SJSA1 (cell line): ENCODE data around the gene PPTC7. TPM values are rescaled to one million over a fixed set of nuclear protein-coding genes. Genes with fewer than 3 reads are reported as not detected.
A peak's percentile ranks its signal among the peaks of the same experiment; 100 is the strongest.
"Not testable (repeated sequence)": the region's sequence is repeated elsewhere in the genome, so short reads cannot be mapped to it uniquely, and the experiment has no call there.

ENCODE experiments used
- DNase-seq, 2 experiments: peaks; one replicate each; pipeline ENCODE4 v3.0.0-alpha.2; 2015 to 2020; ENCODE audit warnings: low spot score in 2 of 2, low read depth in 1 of 2
- H3K27ac ChIP-seq: fragments of 250-450 bp; sonication (Bioruptor Pico); 2 replicates; pipeline ENCODE4 v1.5.1; 2020; ENCODE audit warnings: mild to moderate bottlenecking, moderate library complexity
- H3K27me3 ChIP-seq: fragments of 250-450 bp; sonication (Bioruptor Pico); replicated peaks from 2 replicates; pipeline ENCODE4 v1.5.1; 2020; ENCODE audit warnings: mild to moderate bottlenecking, moderate library complexity
- H3K36me3 ChIP-seq: fragments of 250-450 bp; sonication (Bioruptor Pico); 2 replicates; pipeline ENCODE4 v1.5.1; 2020; ENCODE audit warnings: mild to moderate bottlenecking
- H3K4me1 ChIP-seq: fragments of 250-450 bp; sonication (Bioruptor Pico); replicated peaks from 2 replicates; pipeline ENCODE4 v1.6.1; 2021; ENCODE audit warnings: mild to moderate bottlenecking
- H3K4me3 ChIP-seq: fragments of 250-450 bp; sonication (Bioruptor Pico); 2 replicates; pipeline ENCODE4 v1.5.1; 2020; ENCODE audit warnings: mild to moderate bottlenecking
- H3K9me3 ChIP-seq: fragments of 250-450 bp; sonication (Bioruptor Pico); replicated peaks from 2 replicates; pipeline ENCODE4 v1.5.1; 2020; ENCODE audit warnings: mild to moderate bottlenecking
- total RNA-seq: library from RNA; depleted of rRNA; stranded (reverse); fragments of >200 nt; shearing (Covaris generic); gene quantifications from 2 replicates; pipeline ENCODE4 v1.2.3, GENCODE V29; 2014

PPTC7 gene
- total RNA-seq, 1 experiment from 2014 or later, result 5.6 TPM

- peak overlapping the region; percentile 18 for H3K4me3 ChIP-seq
- peaks cover 2% of the 10 kb centered on the region; the same call in 1 of the 2 replicates for H3K9me3 ChIP-seq
- H3K27ac ChIP-seq, result peak overlapping the region; percentile 97
- no peaks in the 10 kb centered on the region for H3K27me3 ChIP-seq
- H3K4me1 ChIP-seq, result peaks cover 30% of the 10 kb centered on the region
- DNase-seq, result peak in 1 of 2 experiments; percentile 75
- peaks cover 10% of the 10 kb centered on the region for H3K36me3 ChIP-seq
These were observed 5.0 kb downstream of the PPTC7 start for GRCh38 chr12:110577864-110578693.

GRCh38 chr12:110576504-110576903 is 6.6 kb downstream of the PPTC7 start:
- H3K27ac ChIP-seq, result no peak overlapping the region
- DNase-seq, result no peak
- H3K9me3 ChIP-seq, result peaks cover 13% of the 10 kb centered on the region
- H3K4me3 ChIP-seq, result no peak overlapping the region
- H3K27me3 ChIP-seq, result no peaks in the 10 kb centered on the region
- peaks cover 6% of the 10 kb centered on the region; the same call in 1 of the 2 replicates for H3K36me3 ChIP-seq
- peaks cover 26% of the 10 kb centered on the region for H3K4me1 ChIP-seq

DNA sequence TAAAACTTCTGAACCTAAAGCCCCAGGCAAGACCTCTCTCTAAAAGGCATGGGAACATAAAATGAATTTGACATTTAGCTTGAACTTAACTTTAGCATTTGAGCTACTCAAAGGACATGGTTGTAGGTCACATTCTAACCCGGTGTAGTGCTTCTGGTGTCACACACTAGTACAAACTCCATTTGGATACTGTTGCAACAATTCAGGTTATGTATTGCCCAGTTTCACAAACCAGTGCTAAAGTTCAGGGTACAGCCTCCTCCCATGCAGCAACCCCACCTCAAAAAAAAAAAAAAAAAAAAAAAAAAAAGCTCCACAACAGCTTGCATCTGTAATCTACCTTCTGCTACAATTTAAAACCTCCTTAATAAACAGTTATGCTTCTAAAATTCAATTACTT is 7.8 kb downstream of the PPTC7 start:
- DNase-seq, result no peak
- Histone ChIP-seq H3K36me3 (peaks cover 8% of the 10 kb centered on the region; the same call in 1 of the 2 replicates), H3K4me1 (peaks cover 24% of the 10 kb centered on the region), H3K9me3 (peaks cover 17% of the 10 kb centered on the region), H3K27me3 (no peaks in the 10 kb centered on the region), H3K4me3 (no peak overlapping the region), H3K27ac (no peak overlapping the region)

GRCh38 chr12:110574717-110575230 is 8.3 kb downstream of the PPTC7 start:
- DNase-seq, result not testable (repeated sequence)
- peaks cover 24% of the 10 kb centered on the region for H3K4me1 ChIP-seq

GRCh38 chr12:110574044-110574443 is 9.1 kb downstream of the PPTC7 start:
- no peak for DNase-seq
- peaks cover 19% of the 10 kb centered on the region for H3K4me1 ChIP-seq
- H3K4me3 ChIP-seq, result no peak overlapping the region
- peaks cover 8% of the 10 kb centered on the region for H3K36me3 ChIP-seq
- H3K9me3 ChIP-seq, result peaks cover 25% of the 10 kb centered on the region
- H3K27me3 ChIP-seq, result no peaks in the 10 kb centered on the region
- no peak overlapping the region for H3K27ac ChIP-seq

More at GRCh38 chr12:110574717-110575230, 8.3 kb downstream of the PPTC7 start:
- not testable (repeated sequence) for H3K27ac ChIP-seq, H3K4me3 ChIP-seq, H3K27me3 ChIP-seq, H3K36me3 ChIP-seq
- H3K9me3 ChIP-seq, result peaks cover 17% of the 10 kb centered on the region

DNA sequence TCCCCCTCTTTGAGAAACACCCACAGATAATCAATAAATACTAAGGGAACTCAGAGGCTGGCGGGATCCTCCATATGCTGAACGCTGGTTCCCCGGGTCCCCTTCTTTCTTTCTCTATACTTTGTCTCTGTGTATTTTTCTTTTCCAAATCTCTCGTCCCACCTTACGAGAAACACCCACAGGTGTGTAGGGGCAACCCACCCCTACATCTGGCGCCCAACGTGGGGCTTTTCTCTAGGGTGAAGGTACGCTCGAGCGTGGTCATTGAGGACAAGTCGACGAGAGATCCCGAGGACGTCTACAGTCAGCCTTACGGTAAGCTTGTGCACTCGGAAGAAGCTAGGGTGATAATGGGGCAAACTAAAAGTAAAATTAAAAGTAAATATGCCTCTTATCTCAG is 12.3 kb downstream of the PPTC7 start:
- H3K4me1 ChIP-seq, DNase-seq, H3K27me3 ChIP-seq, H3K27ac ChIP-seq, H3K4me3 ChIP-seq: not testable (repeated sequence)
- Histone ChIP-seq H3K36me3 (peaks cover 17% of the 10 kb centered on the region), H3K9me3 (peaks cover 37% of the 10 kb centered on the region)

GRCh38 chr12:110569838-110570237 is 13.3 kb downstream of the PPTC7 start:
- Histone ChIP-seq H3K4me1 (peaks cover 10% of the 10 kb centered on the region), H3K36me3 (peaks cover 17% of the 10 kb centered on the region), H3K9me3 (peaks cover 37% of the 10 kb centered on the region)
- H3K27ac ChIP-seq, H3K4me3 ChIP-seq, H3K27me3 ChIP-seq, DNase-seq: not testable (repeated sequence)

GRCh38 chr12:110568752-110569151 is 14.4 kb downstream of the PPTC7 start:
- DNase-seq, result no peak
- Histone ChIP-seq H3K4me3 (no peak overlapping the region), H3K36me3 (peaks cover 17% of the 10 kb centered on the region), H3K4me1 (peaks cover 17% of the 10 kb centered on the region), H3K9me3 (peaks cover 37% of the 10 kb centered on the region), H3K27ac (no peak overlapping the region), H3K27me3 (no peaks in the 10 kb centered on the region)

GRCh38 chr12:110566993-110567392 is 16.1 kb downstream of the PPTC7 start:
- Histone ChIP-seq H3K9me3 (peaks cover 29% of the 10 kb centered on the region), H3K4me3 (no peak overlapping the region), H3K27ac (no peak overlapping the region), H3K4me1 (peaks cover 19% of the 10 kb centered on the region), H3K27me3 (no peaks in the 10 kb centered on the region), H3K36me3 (peaks cover 16% of the 10 kb centered on the region)
- no peak for DNase-seq

- Histone ChIP-seq H3K4me3 (no peak overlapping the region), H3K27ac (no peak overlapping the region; the same call in 1 of the 2 replicates), H3K9me3 (peaks cover 21% of the 10 kb centered on the region), H3K27me3 (no peaks in the 10 kb centered on the region), H3K36me3 (peaks cover 8% of the 10 kb centered on the region), H3K4me1 (peaks cover 19% of the 10 kb centered on the region)
- no peak for DNase-seq
These were observed 16.9 kb downstream of the PPTC7 start for GRCh38 chr12:110565894-110566871.

DNA sequence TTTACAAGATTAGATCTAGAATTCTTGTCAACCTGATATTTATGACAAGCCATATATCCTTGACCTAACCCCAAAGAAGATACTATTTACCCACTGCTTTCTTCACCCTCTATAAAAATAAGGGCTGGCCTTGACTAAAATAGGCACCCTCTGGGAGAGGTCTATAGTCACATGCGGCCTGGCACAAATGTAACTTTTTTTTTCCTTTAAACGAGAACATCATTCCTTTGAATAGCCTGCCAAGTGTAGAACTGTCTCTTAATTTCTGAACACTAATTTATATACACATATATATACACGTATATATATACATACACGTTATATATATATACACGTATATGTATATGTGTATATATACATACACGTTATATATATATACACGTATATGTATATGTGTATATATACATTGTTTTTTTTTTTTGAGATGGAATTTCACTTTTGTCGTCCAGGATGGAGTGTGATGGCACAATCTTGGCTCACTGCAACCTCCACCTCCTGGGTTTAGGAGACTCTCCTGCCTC is 18.6 kb downstream of the PPTC7 start:
- DNase-seq, result no peak
- peaks cover 18% of the 10 kb centered on the region for H3K9me3 ChIP-seq
- no peak overlapping the region for H3K4me3 ChIP-seq
- peaks cover 8% of the 10 kb centered on the region for H3K36me3 ChIP-seq
- H3K27me3 ChIP-seq, result no peaks in the 10 kb centered on the region
- H3K4me1 ChIP-seq, result peaks cover 19% of the 10 kb centered on the region
- H3K27ac ChIP-seq, result no peak overlapping the region

- no peaks in the 10 kb centered on the region for H3K27me3 ChIP-seq
- H3K27ac ChIP-seq, result no peak overlapping the region
- H3K4me1 ChIP-seq, result peaks cover 19% of the 10 kb centered on the region
- no peak for DNase-seq
- peaks cover 11% of the 10 kb centered on the region; the same call in 1 of the 2 replicates for H3K9me3 ChIP-seq
- H3K36me3 ChIP-seq, result peaks cover 8% of the 10 kb centered on the region
- H3K4me3 ChIP-seq, result no peak overlapping the region
These were observed 19.2 kb downstream of the PPTC7 start for GRCh38 chr12:110563702-110564470.

DNA sequence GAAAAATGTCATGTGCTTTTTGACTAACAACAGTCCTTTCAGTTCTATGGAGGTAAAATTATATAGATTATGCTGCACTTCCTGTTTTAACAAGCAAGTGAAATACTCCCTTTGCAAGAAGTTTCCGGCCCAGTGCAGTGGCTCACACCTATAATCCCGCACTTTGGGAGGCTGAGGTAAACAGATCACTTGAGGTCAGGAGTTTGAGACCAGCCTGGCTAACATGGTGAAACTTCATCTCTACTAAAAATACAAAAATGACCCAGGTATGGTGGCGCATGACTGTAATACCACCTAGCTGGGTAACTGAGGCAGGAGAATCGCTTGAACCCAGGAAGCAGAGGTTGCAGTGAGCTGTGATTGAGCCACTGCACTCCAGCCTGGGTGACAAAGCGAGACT is 20.7 kb downstream of the PPTC7 start:
- not testable (repeated sequence) for H3K36me3 ChIP-seq, H3K27me3 ChIP-seq, H3K9me3 ChIP-seq, H3K27ac ChIP-seq, H3K4me3 ChIP-seq, DNase-seq
- peaks cover 19% of the 10 kb centered on the region for H3K4me1 ChIP-seq
